AG08395 (cell line): ENCODE results near the gene NELL2.
"Not testable (repeated sequence)": the region's sequence is repeated elsewhere in the genome, so short reads cannot be mapped to it uniquely, and the experiment has no call there.

Experiments used
- DNase-seq: peaks from one replicate; pipeline ENCODE4 v3.0.0; 2012; ENCODE audit warnings: mixed read lengths, low spot score

The NELL2 gene

DNA sequence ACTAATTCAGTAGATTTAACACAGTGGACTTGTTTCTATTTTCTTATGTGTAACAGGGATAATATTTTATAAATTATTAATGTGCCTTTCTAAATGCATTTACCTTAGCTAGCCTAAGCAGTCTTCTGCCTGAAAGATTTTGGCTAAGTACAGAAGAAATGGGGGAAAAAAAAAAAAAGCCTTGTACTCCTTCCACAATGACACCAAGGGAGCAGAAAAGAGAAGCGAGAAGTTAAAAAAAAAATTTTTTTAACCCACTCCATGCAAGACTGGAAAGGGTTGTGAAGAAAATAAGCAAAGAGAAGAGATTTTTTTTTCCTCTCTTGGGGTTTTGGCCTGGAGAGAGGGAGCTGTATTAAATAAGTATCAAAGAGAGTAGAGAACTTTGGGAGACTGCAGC is 28.7 kb downstream of the NELL2 start:
- no peak for DNase-seq

DNA sequence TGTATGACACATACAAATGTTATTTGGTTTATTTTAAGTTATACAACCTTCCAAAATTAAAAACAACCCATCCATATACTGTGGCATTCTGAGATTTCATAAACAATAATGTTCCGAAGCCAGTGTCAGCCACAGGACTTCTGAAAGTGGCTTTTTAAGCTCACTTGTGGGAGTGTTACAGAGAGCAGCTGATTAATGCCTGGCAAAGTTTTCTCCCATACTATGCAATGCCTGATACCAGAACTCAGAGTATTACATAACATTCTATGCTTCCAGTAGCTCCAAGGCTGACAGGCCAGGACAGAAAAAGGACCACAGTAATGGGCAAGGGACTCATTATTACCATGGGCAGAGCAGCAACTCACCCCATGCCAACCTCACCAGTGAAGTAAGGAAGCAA is 29.3 kb downstream of the NELL2 start:
- no peak for DNase-seq

DNA sequence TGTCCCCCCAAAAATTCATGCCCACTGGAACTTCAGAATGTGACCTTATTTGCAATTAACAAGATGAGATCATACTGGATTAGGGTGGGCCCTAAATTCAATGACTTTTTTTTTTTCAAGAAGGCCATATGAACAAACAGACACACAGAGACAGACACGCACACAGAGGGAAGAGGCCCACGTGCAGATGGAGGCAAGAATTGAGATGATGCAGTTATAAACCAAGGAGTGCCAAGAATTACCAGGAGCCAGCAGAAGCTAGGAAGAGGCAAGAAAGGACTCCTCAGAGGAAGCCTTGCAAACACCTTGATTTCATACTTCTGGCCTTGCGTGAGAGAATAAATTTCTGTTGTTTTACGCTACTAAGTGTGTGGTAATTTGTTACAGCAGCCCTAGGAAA is 33.4 kb downstream of the NELL2 start:
- DNase-seq: no peak

- no peak for DNase-seq
These were observed 36.3 kb downstream of the NELL2 start for GRCh38 chr12:44839785-44840184.

- no peak for DNase-seq
These were observed 38.9 kb downstream of the NELL2 start for GRCh38 chr12:44837114-44837755.

GRCh38 chr12:44835641-44836379 is 40.3 kb downstream of the NELL2 start:
- no peak for DNase-seq

- DNase-seq: not testable (repeated sequence)
These were observed 41.1 kb downstream of the NELL2 start for GRCh38 chr12:44834996-44835395.

DNA sequence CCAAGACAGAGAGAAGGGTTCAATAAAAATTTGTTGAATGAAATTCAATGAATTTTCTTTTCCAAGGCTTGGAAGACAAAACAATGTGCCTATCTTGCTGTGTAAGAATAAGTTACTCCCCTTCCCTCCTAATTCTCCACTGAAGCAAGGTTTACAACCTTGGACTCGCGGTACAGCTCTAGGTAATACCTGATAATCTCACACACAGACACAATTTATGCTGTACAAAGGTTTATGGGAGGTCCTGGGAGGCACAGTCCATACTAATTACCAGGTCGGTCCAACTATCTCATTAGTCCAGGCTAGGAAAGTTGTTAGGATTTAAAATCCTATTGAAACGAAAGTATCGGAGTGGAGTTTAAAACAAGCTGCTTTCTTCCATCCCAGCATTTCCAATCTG is 42.6 kb downstream of the NELL2 start:
- no peak for DNase-seq

GRCh38 chr12:44830566-44831055 is 45.5 kb downstream of the NELL2 start:
- DNase-seq: no peak

DNA sequence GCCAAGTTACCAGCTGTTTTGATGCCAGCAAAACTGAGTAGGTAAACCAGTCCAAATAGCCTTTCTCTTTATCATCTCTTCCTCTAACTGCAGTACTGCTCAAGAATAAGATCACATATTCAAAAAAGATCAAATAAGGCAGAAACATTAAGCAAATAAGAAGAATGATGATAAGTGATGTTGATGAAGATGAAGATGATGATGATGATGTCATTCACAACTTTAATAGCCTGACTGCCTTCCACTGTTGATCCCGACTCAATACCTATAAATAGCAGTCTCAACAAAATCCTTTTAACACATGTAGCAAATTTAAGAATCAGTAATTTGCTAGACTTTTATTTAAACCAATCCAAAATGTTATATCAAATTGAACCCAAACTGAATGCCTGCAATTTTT is 47.1 kb downstream of the NELL2 start:
- DNase-seq: no peak

- DNase-seq: no peak
These were observed 48.2 kb downstream of the NELL2 start for GRCh38 chr12:44827832-44828438.

- not testable (repeated sequence) for DNase-seq
These were observed 54.4 kb downstream of the NELL2 start for GRCh38 chr12:44821702-44822101.

GRCh38 chr12:44819884-44820283 is 56.2 kb downstream of the NELL2 start:
- no peak for DNase-seq

DNA sequence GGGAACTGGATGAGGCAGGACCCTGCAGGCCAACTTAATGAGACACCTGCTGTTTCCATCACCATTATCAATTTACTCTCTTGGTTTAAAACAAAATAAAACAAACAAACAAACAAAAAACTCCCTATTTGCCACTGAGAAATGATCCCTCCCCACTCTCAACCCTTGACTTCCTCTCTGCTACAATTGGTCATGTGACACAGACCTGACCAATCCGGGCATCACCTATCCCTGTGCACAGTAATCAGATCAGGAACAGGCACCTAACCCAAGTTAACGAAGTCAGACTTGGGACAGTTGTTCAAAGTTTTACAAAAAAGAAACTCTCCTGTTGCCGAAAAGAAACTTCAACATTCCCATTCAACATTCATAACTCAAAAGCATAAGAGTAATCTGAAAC is 58.4 kb downstream of the NELL2 start:
- no peak for DNase-seq

- no peak for DNase-seq
These were observed 59.6 kb downstream of the NELL2 start for GRCh38 chr12:44816446-44817017.

- DNase-seq: no peak
These were observed 64.1 kb downstream of the NELL2 start for GRCh38 chr12:44812062-44812461.

DNA sequence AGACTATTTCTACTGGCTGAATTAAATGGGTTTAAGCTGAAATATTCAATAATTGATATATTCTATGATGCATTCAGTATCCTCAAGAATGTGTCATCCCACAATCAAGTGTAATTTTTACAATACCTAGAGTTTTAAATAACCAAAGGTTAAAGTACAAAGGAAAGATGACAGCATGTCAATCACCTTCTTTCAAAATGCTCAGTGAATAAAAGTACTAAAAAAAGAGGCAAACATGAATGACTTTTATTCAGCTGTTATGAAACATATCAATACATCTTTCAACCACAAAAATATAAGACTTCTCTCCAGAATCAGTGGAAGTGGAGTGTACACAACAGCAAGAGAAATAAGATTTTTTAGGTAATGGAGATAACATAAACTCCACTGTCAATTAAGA is 72.0 kb downstream of the NELL2 start:
- DNase-seq: no peak

GRCh38 chr12:44795970-44796369 is 80.1 kb downstream of the NELL2 start:
- no peak for DNase-seq

DNA sequence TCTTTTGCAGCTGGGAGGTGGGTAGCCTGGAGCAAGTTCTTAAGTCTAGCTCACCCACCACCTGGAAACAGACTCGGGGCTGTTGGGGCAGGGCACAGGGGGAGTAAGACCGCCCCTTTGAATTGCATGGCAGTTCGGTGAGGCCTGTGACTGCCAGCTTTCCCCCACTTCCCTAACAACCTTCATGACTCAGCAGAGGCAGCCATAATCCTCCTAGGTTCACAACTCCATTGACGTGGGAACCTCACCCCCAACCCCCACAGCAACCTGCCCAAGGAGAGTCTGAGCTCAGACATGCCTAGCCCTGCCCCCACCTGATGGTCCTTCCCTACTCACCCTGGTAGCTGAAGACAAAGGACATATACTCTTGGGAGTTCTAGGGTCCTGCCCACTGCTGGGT is 87.4 kb downstream of the NELL2 start:
- no peak for DNase-seq

DNA sequence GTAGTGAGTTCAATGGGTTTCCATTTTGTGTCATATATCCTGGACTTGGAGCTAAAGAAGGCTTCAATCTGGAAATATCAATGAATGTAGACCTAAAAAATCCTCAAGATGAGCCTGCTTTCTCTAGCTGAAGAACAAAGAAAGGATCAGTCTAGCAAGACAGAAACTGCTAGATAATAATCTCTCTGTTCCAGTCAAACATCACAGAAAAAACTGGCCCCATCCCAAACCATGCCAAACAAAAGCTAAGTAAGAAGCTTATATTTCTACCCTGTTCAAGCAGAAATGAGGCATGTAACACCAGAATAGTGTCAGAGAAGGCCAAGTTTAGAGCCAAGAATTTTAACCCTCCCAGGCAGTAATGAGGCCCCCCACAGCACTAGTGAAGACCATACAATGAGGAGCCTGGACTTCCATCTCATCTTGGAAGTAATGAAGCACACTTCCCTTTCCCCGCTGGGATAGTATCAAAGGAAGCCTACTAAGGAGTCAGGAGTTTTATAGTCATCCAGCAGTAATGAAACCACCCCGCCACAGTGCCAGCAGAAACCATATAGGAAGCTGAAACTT is 95.8 kb downstream of the NELL2 start:
- no peak for DNase-seq

DNA sequence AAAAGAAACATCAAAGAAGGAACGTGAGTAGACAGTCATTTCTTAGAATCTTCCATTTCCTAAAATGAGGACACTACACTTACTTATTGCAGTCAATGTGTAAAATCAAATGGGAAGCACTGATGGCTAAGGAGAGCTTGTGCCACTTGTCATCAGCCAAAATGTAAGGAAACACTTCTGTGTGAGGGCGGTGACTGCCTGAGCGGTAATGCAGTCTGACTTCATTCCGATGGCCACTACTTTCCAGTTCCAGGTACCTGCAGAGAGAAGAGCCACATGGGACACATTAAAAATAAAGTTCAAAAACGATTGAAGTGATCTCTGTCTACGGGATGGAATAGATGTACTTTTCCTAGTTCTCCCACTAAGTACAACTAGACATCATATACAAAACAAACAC is 96.3 kb downstream of the NELL2 start:
- DNase-seq: no peak

DNA sequence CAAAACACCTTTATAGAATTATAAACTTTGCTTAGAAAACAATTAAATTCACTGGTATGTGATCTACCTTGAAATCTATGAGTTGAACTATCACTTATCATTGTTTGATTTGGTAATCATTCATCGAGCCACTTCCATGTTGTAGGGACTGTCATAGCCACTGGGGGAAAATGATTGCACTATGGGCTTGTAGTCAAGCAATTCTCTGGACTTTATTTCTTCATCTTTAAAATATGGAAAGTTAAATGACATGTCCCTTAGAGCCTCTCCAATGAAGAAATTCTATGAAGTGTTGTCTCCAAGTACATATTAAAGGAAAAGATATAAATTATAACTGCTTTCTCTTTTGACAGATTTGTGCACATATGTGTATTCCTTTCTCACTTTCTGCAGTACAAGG is 97.3 kb downstream of the NELL2 start:
- no peak for DNase-seq

DNA sequence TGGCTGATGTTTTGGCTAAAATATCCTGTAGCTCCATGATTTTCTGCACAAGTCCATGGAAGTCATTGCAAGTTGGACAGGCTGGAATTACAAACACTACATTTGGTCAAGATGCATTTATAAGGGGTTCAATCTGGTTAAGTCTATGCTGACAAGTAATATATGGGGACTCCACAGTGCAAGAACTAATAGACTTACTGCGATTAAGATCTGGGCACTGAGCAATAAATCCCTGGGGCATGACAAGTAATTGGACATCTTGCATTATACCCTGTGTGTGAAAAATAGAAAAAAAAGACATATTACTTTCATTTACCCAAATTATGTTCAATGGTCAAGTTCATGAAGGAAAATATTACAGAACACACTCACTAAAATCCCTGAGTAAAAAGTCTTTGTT is 99.1 kb downstream of the NELL2 start:
- no peak for DNase-seq
